GM12873 (cell line): ENCODE results near the gene SLC9A5.

ENCODE experiments used
- TF ChIP-seq, protein P1 (sequence below): IDR thresholded peaks from 2 replicates; pipeline ENCODE4 v1.5.1; 2012; ENCODE audit warnings: low read depth, mild to moderate bottlenecking, moderate library complexity, low read length, control low read depth; ENCODE audit not compliant: insufficient read depth; ENCODE audit errors: missing control alignments

The SLC9A5 gene

GRCh38 chr16:67242138-67242730 is 6.5 kb upstream of the SLC9A5 start:
- TF ChIP-seq, protein P1, sequence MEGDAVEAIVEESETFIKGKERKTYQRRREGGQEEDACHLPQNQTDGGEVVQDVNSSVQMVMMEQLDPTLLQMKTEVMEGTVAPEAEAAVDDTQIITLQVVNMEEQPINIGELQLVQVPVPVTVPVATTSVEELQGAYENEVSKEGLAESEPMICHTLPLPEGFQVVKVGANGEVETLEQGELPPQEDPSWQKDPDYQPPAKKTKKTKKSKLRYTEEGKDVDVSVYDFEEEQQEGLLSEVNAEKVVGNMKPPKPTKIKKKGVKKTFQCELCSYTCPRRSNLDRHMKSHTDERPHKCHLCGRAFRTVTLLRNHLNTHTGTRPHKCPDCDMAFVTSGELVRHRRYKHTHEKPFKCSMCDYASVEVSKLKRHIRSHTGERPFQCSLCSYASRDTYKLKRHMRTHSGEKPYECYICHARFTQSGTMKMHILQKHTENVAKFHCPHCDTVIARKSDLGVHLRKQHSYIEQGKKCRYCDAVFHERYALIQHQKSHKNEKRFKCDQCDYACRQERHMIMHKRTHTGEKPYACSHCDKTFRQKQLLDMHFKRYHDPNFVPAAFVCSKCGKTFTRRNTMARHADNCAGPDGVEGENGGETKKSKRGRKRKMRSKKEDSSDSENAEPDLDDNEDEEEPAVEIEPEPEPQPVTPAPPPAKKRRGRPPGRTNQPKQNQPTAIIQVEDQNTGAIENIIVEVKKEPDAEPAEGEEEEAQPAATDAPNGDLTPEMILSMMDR: no peak

- TF ChIP-seq, protein P1: no peak
These were observed 5.3 kb upstream of the SLC9A5 start for GRCh38 chr16:67243481-67243880.

GRCh38 chr16:67244387-67245185 is 4.2 kb upstream of the SLC9A5 start:
- TF ChIP-seq, protein P1: no peak

- TF ChIP-seq, protein P1: no peak
These were observed 3.6 kb upstream of the SLC9A5 start for GRCh38 chr16:67245186-67245585.

DNA sequence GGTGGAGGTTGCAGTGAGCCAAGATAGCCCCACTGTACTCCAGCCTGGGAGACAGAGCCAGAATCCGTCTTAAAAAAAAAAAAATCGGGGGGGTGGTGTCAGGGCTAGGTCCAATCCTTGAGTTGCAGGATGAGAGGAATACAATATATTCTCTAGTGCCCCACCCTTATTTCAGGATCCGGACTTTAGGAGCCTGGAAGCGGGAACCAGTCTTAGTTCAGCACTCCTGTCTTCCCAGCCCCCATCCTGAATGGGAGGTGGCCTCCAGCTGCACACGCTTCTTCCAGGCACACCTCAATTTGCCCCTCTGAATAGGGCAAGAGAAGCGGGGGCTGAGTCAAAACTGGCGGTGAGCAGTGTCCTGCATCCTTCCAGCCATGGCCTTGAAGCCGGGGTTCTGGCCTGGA is 3.1 kb upstream of the SLC9A5 start:
- TF ChIP-seq, protein P1: no peak

DNA sequence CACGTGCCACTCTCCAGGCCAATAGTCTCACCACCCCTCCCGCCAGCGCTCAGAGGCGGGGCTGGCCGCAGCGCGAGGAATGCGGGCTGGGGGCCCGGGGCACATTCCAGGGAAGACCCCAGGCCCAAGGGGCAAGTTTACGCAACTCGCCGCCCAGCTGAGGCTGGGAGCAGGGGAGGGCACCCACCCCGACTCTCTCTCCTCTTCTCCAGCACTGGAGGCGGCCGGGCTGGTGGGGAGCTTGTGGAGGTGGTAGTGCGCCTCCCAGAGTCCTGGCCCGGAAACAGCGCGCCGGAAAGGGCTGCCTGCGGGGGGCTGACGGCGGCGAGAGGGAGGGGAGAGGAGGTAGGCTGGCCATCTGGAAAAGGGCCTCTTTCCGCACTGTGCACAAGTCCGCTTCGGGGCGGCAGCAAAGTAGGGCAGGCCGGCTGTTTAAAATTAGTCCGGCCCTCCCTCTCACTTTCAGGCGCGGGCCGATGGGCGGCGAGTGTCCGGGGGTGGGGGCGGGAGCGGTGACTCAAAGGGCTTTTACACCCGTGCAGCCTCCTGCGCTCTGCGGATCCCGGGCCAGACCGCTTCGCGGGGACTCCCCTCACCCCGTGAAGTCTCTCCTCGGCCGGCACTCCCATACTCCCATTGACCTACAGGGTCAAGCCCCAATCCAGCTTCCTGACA is 2.6 kb upstream of the SLC9A5 start:
- TF ChIP-seq, protein P1: peak; percentile 52

DNA sequence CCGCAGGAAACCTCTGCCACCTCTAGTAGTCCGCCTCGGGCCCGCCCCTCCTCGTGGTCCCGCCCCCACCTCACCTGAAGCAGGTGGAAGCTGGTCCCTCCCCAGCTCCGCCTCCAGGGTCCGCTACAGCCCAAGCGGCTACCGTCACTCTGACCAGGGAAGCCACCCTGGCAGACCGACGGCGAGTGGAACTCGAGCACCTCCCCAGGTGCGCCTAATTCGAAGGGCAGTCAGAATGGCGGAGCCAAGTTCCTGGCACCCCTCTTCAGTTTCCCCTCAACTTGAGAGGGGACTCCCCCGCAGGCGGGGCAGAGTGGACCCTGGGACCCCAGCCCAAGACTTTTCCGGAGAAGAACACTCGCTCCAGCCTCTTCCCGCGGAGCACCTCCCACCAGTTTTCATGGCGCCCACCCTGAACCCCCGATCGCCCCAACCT is 2.0 kb upstream of the SLC9A5 start:
- TF ChIP-seq, protein P1: no peak
